Measurements from ENCODE around the gene TKT.

Gene TKT

GRCh38 chr3:53180305-53181023 lies 75.4 kb downstream of the TKT start:
- Histone ChIP-seq H3K27ac (ENCODE audit: low read length, poor library complexity, severe bottlenecking) (no peak overlapping the region), H3K27me3 (ENCODE audit: control insufficient read depth in 1 of 2, insufficient read depth in 1 of 2, low read length in 2 of 2) (no peaks in the 10 kb centered on the region), H2BK12ac (ENCODE audit: low read length in 2 of 2) (no peak overlapping the region), H3K18ac (ENCODE audit: low read depth in 1 of 2, low read length in 2 of 2) (no peak overlapping the region), H2AK5ac (ENCODE audit: low read length, severe bottlenecking) (no peak overlapping the region), H3K9me3 (ENCODE audit: control insufficient read depth, low read length) (no peaks in the 10 kb centered on the region), H3K36me3 (ENCODE audit: control insufficient read depth in 1 of 2, insufficient read depth in 2 of 2, low read depth in 1 of 2, low read length in 2 of 2) (peaks cover 50 to 69% of the 10 kb centered on the region in 2 experiments), H4K8ac (ENCODE audit: low read length) (no peak overlapping the region), H2BK15ac (ENCODE audit: low read depth, poor library complexity, severe bottlenecking) (no peak overlapping the region), H3K4me2 (ENCODE audit: low read length, poor library complexity, severe bottlenecking) (no peak overlapping the region), H3K79me1 (replicated peaks; ENCODE audit: low read length, poor library complexity, severe bottlenecking) (peaks cover 24% of the 10 kb centered on the region), H2BK5ac (ENCODE audit: low read depth, low read length, poor library complexity, severe bottlenecking) (no peak overlapping the region), H3K4me1 (ENCODE audit: control insufficient read depth, insufficient read depth, low read depth, low read length) (peaks cover 8% of the 10 kb centered on the region), H3K14ac (ENCODE audit: low read length in 2 of 2) (no peak overlapping the region), H3K23ac (ENCODE audit: low read length in 2 of 2) (no peak overlapping the region), H3K4ac (ENCODE audit: low read depth in 1 of 2, low read length in 2 of 2) (no peak overlapping the region), H2AFZ (ENCODE audit: low read depth, low read length) (no peak overlapping the region), H3K4me3 (ENCODE audit: insufficient read depth in 1 of 2, low read depth in 1 of 2, low read length in 2 of 2) (no peak overlapping the region), H4K91ac (ENCODE audit: low read length) (no peak overlapping the region), H2BK120ac (ENCODE audit: low read depth, low read length) (no peak overlapping the region), H3K9ac (ENCODE audit: low read length) (no peak overlapping the region)
- WGBS, result 95% methylated on average over 10 of the region's 11 CpGs
- no peak for DNase-seq

- no peak overlapping the region for H4K8ac ChIP-seq (ENCODE audit: low read length)
- no peak overlapping the region for H3K4me2 ChIP-seq (ENCODE audit: low read length, poor library complexity, severe bottlenecking)
- 94% methylated on average over 20 of the region's 20 CpGs for WGBS
- no peak overlapping the region for H2BK5ac ChIP-seq (ENCODE audit: low read depth, low read length, poor library complexity, severe bottlenecking)
- no peak overlapping the region for H4K91ac ChIP-seq (ENCODE audit: low read length)
- no peak overlapping the region for H2BK15ac ChIP-seq (ENCODE audit: low read depth, poor library complexity, severe bottlenecking)
- no peak for DNase-seq
- no peaks in the 10 kb centered on the region for H3K27me3 ChIP-seq (ENCODE audit: control insufficient read depth in 1 of 2, insufficient read depth in 1 of 2, low read length in 2 of 2)
- peaks cover 44 to 68% of the 10 kb centered on the region in 2 experiments for H3K36me3 ChIP-seq (ENCODE audit: control insufficient read depth in 1 of 2, insufficient read depth in 2 of 2, low read depth in 1 of 2, low read length in 2 of 2)
- H3K23ac ChIP-seq (ENCODE audit: low read length in 2 of 2), result peak overlapping the region in 1 of 2 experiments; percentile 14
- no peaks in the 10 kb centered on the region for H3K9me3 ChIP-seq (ENCODE audit: control insufficient read depth, low read length)
- no peak overlapping the region for H3K14ac ChIP-seq (ENCODE audit: low read length in 2 of 2)
- no peak overlapping the region for H3K27ac ChIP-seq (ENCODE audit: low read length, poor library complexity, severe bottlenecking)
- no peak overlapping the region for H2AFZ ChIP-seq (ENCODE audit: low read depth, low read length)
- H3K4me1 ChIP-seq (ENCODE audit: control insufficient read depth, insufficient read depth, low read depth, low read length), result peaks cover 14% of the 10 kb centered on the region
- H2AK5ac ChIP-seq (ENCODE audit: low read length, severe bottlenecking), result no peak overlapping the region
- H2BK120ac ChIP-seq (ENCODE audit: low read depth, low read length), result no peak overlapping the region
- peaks cover 31% of the 10 kb centered on the region for H3K79me1 ChIP-seq (replicated peaks; ENCODE audit: low read length, poor library complexity, severe bottlenecking)
- H3K4me3 ChIP-seq (ENCODE audit: insufficient read depth in 1 of 2, low read depth in 1 of 2, low read length in 2 of 2), result no peak overlapping the region
- H3K18ac ChIP-seq (ENCODE audit: low read depth in 1 of 2, low read length in 2 of 2), result no peak overlapping the region
- H3K4ac ChIP-seq (ENCODE audit: low read depth in 1 of 2, low read length in 2 of 2), result no peak overlapping the region
- H3K9ac ChIP-seq (ENCODE audit: low read length), result no peak overlapping the region
- H2BK12ac ChIP-seq (ENCODE audit: low read length in 2 of 2), result no peak overlapping the region
Observed at GRCh38 chr3:53179580-53179979, 76.2 kb downstream of the TKT start.

DNA sequence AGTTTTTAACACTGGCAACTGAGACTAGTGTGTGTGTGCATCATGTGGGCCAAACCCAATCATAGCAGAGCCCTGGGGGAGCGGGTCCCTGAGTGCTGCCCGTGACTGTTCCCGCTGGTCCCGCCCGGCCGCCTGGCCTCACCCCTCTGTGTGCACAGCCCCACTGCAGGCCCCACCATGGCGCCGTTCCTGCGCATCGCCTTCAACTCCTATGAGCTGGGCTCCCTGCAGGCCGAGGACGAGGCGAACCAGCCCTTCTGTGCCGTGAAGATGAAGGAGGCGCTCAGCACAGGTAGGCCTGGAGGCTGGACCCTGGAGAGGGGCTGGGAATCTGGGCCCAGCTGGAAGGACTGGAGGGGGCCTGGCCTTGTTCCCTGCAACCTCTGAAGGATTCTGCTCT lies 77.6 kb downstream of the TKT start:
- WGBS, result 98% methylated on average over 15 of the region's 15 CpGs
- no peaks in the 10 kb centered on the region for H3K27me3 ChIP-seq (ENCODE audit: control insufficient read depth in 1 of 2, insufficient read depth in 1 of 2, low read length in 2 of 2)
- peaks cover 19% of the 10 kb centered on the region for H3K4me1 ChIP-seq (ENCODE audit: control insufficient read depth, insufficient read depth, low read depth, low read length)
- no peak overlapping the region for H3K23ac ChIP-seq (ENCODE audit: low read length in 2 of 2)
- no peak overlapping the region for H3K4me3 ChIP-seq (ENCODE audit: insufficient read depth in 1 of 2, low read depth in 1 of 2, low read length in 2 of 2)
- H4K8ac ChIP-seq (ENCODE audit: low read length), result no peak overlapping the region
- no peak overlapping the region for H3K18ac ChIP-seq (ENCODE audit: low read depth in 1 of 2, low read length in 2 of 2)
- no peak for DNase-seq
- H3K14ac ChIP-seq (ENCODE audit: low read length in 2 of 2), result no peak overlapping the region
- H2BK5ac ChIP-seq (ENCODE audit: low read depth, low read length, poor library complexity, severe bottlenecking), result no peak overlapping the region
- H3K27ac ChIP-seq (ENCODE audit: low read length, poor library complexity, severe bottlenecking), result no peak overlapping the region
- no peak overlapping the region for H3K9ac ChIP-seq (ENCODE audit: low read length)
- H3K79me1 ChIP-seq (replicated peaks; ENCODE audit: low read length, poor library complexity, severe bottlenecking), result peaks cover 37% of the 10 kb centered on the region
- no peak overlapping the region for H2BK12ac ChIP-seq (ENCODE audit: low read length in 2 of 2)
- no peak overlapping the region for H2AK5ac ChIP-seq (ENCODE audit: low read length, severe bottlenecking)
- no peak overlapping the region for H3K4ac ChIP-seq (ENCODE audit: low read depth in 1 of 2, low read length in 2 of 2)
- peaks cover 37 to 70% of the 10 kb centered on the region in 2 experiments for H3K36me3 ChIP-seq (ENCODE audit: control insufficient read depth in 1 of 2, insufficient read depth in 2 of 2, low read depth in 1 of 2, low read length in 2 of 2)
- no peak overlapping the region for H4K91ac ChIP-seq (ENCODE audit: low read length)
- no peaks in the 10 kb centered on the region for H3K9me3 ChIP-seq (ENCODE audit: control insufficient read depth, low read length)
- peak overlapping the region; percentile 20 for H2BK15ac ChIP-seq (ENCODE audit: low read depth, poor library complexity, severe bottlenecking)
- H2BK120ac ChIP-seq (ENCODE audit: low read depth, low read length), result no peak overlapping the region
- no peak overlapping the region for H3K4me2 ChIP-seq (ENCODE audit: low read length, poor library complexity, severe bottlenecking)
- H2AFZ ChIP-seq (ENCODE audit: low read depth, low read length), result no peak overlapping the region

GRCh38 chr3:53175613-53176540 lies 79.9 kb downstream of the TKT start:
- no peak overlapping the region for H3K4ac ChIP-seq (ENCODE audit: low read depth in 1 of 2, low read length in 2 of 2)

More at GRCh38 chr3:53175613-53176540, 79.9 kb downstream of the TKT start:
- Histone ChIP-seq H3K27me3 (ENCODE audit: control insufficient read depth in 1 of 2, insufficient read depth in 1 of 2, low read length in 2 of 2) (no peaks in the 10 kb centered on the region), H2AK5ac (ENCODE audit: low read length, severe bottlenecking) (no peak overlapping the region), H3K23ac (ENCODE audit: low read length in 2 of 2) (no peak overlapping the region), H4K91ac (ENCODE audit: low read length) (peak overlapping the region; percentile 25), H3K14ac (ENCODE audit: low read length in 2 of 2) (no peak overlapping the region), H3K36me3 (ENCODE audit: control insufficient read depth in 1 of 2, insufficient read depth in 2 of 2, low read depth in 1 of 2, low read length in 2 of 2) (peaks cover 24 to 54% of the 10 kb centered on the region in 2 experiments), H3K27ac (ENCODE audit: low read length, poor library complexity, severe bottlenecking) (no peak overlapping the region), H3K4me2 (ENCODE audit: low read length, poor library complexity, severe bottlenecking) (no peak overlapping the region), H3K4me3 (ENCODE audit: insufficient read depth in 1 of 2, low read depth in 1 of 2, low read length in 2 of 2) (peak overlapping the region in 1 of 2 experiments; percentile 14), H2AFZ (ENCODE audit: low read depth, low read length) (no peak overlapping the region), H4K8ac (ENCODE audit: low read length) (no peak overlapping the region), H2BK120ac (ENCODE audit: low read depth, low read length) (no peak overlapping the region), H3K9ac (ENCODE audit: low read length) (peak overlapping the region; percentile 11), H2BK15ac (ENCODE audit: low read depth, poor library complexity, severe bottlenecking) (no peak overlapping the region), H3K9me3 (ENCODE audit: control insufficient read depth, low read length) (no peaks in the 10 kb centered on the region), H3K4me1 (ENCODE audit: control insufficient read depth, insufficient read depth, low read depth, low read length) (peaks cover 36% of the 10 kb centered on the region), H3K79me1 (replicated peaks; ENCODE audit: low read length, poor library complexity, severe bottlenecking) (peaks cover 39% of the 10 kb centered on the region), H2BK12ac (ENCODE audit: low read length in 2 of 2) (peak overlapping the region in 1 of 2 experiments; percentile 22), H3K18ac (ENCODE audit: low read depth in 1 of 2, low read length in 2 of 2) (no peak overlapping the region), H2BK5ac (ENCODE audit: low read depth, low read length, poor library complexity, severe bottlenecking) (no peak overlapping the region)
- 93% methylated on average over 9 of the region's 9 CpGs for WGBS
- DNase-seq, result no peak
